HG02610 (cell line): ENCODE results near the gene DNAJC13.

ENCODE experiments used
- ATAC-seq: cut with Tn5 transposase; IDR thresholded peaks from one replicate; pipeline ENCODE4 v1.9.1; 2021; ENCODE audit warnings: mild to moderate bottlenecking, moderate library complexity; ENCODE audit not compliant: unreplicated experiment

DNAJC13 gene

GRCh38 chr3:132405609-132406299, 11.5 kb upstream of the DNAJC13 start:
- peak; percentile 59 for ATAC-seq

GRCh38 chr3:132406587-132406986, 10.7 kb upstream of the DNAJC13 start:
- no peak for ATAC-seq

- ATAC-seq: no peak
Measured at GRCh38 chr3:132407025-132407424, 10.3 kb upstream of the DNAJC13 start.

GRCh38 chr3:132414841-132415240, 2.5 kb upstream of the DNAJC13 start:
- no peak for ATAC-seq

GRCh38 chr3:132416161-132416560, 1.1 kb upstream of the DNAJC13 start:
- ATAC-seq: no peak

- ATAC-seq: peak; percentile 37
Measured at GRCh38 chr3:132417695-132418411, 551 bp downstream of the DNAJC13 start.

- ATAC-seq: no peak
Measured at GRCh38 chr3:132418916-132419315, 1.6 kb downstream of the DNAJC13 start.

- no peak for ATAC-seq
Measured at GRCh38 chr3:132421832-132422231, 4.5 kb downstream of the DNAJC13 start.

GRCh38 chr3:132422531-132422930, 5.2 kb downstream of the DNAJC13 start:
- ATAC-seq: no peak

GRCh38 chr3:132432639-132433038, 15.3 kb downstream of the DNAJC13 start:
- no peak for ATAC-seq

- no peak for ATAC-seq
Measured at GRCh38 chr3:132433121-132433520, 15.8 kb downstream of the DNAJC13 start.

GRCh38 chr3:132435224-132435910, 18.1 kb downstream of the DNAJC13 start:
- ATAC-seq: no peak

- no peak for ATAC-seq
Measured at GRCh38 chr3:132435911-132436425, 18.7 kb downstream of the DNAJC13 start.

GRCh38 chr3:132443421-132443820, 26.1 kb downstream of the DNAJC13 start:
- ATAC-seq: no peak

GRCh38 chr3:132444383-132444782, 27.1 kb downstream of the DNAJC13 start:
- ATAC-seq: no peak

- no peak for ATAC-seq
Measured at GRCh38 chr3:132445817-132446216, 28.5 kb downstream of the DNAJC13 start.

- no peak for ATAC-seq
Measured at GRCh38 chr3:132448216-132448961, 31.1 kb downstream of the DNAJC13 start.

GRCh38 chr3:132456136-132456535, 38.8 kb downstream of the DNAJC13 start:
- ATAC-seq: no peak

- ATAC-seq: no peak
Measured at GRCh38 chr3:132456571-132456970, 39.3 kb downstream of the DNAJC13 start.

GRCh38 chr3:132457286-132457685, 40.0 kb downstream of the DNAJC13 start:
- ATAC-seq: no peak

- no peak for ATAC-seq
Measured at GRCh38 chr3:132459551-132459950, 42.2 kb downstream of the DNAJC13 start.
